MM.1S (cell line): ENCODE results near the gene STC2.

Source experiments
- EZH2 ChIP-seq: fragments of 300-600 bp; sonication (generic); optimal IDR thresholded peaks from 2 replicates; pipeline ENCODE3; 2017; ENCODE audit warnings: low read depth, mild to moderate bottlenecking, antibody characterized with exemption, low read length, mixed read lengths
- EZH2phosphoT487 ChIP-seq: fragments of 300-600 bp; sonication (generic); IDR thresholded peaks from 2 replicates; pipeline ENCODE4 v1.6.1; 2018; ENCODE audit warnings: antibody characterized with exemption, low read length
- TF ChIP-seq, protein P1 (sequence below): fragments of 300-600 bp; sonication (generic); IDR thresholded peaks from 2 replicates; pipeline ENCODE4 v1.5.1; 2016; ENCODE audit warnings: antibody characterized with exemption, low read length, mixed read lengths

DNA sequence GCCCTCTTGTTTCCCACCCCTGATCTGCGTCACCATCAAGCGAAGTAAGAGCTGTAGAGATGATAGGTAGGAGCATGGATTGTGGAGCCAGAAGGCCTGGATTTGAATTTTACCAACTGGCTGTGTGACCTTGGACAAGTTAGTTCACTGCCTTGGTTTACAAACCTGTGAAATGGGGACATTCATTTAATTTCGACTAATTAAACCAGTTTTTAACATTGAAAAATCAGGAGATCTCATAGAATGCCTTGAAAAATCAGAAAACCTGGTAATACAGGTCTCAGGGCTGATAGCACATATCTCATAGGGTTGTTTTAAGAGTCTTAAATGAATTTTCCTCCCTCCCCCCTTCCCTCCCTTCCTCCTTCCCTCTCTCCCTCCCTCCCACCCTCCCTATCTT is 38.8 kb downstream of the STC2 start:
- TF ChIP-seq EZH2 (no peak), EZH2phosphoT487 (no peak)
- TF ChIP-seq, protein P1, sequence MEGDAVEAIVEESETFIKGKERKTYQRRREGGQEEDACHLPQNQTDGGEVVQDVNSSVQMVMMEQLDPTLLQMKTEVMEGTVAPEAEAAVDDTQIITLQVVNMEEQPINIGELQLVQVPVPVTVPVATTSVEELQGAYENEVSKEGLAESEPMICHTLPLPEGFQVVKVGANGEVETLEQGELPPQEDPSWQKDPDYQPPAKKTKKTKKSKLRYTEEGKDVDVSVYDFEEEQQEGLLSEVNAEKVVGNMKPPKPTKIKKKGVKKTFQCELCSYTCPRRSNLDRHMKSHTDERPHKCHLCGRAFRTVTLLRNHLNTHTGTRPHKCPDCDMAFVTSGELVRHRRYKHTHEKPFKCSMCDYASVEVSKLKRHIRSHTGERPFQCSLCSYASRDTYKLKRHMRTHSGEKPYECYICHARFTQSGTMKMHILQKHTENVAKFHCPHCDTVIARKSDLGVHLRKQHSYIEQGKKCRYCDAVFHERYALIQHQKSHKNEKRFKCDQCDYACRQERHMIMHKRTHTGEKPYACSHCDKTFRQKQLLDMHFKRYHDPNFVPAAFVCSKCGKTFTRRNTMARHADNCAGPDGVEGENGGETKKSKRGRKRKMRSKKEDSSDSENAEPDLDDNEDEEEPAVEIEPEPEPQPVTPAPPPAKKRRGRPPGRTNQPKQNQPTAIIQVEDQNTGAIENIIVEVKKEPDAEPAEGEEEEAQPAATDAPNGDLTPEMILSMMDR = no peak
